Measurements from ENCODE around the gene AMBP. TPM values are rescaled to one million over a fixed set of nuclear protein-coding genes. Genes with fewer than 3 reads are reported as not detected.

Gene AMBP
- total RNA-seq, 2 donors from 2014 or later, result 1.5 to 5.7 TPM

- intact Hi-C loops (cut with DNase I), result no loop called here
- Histone ChIP-seq H3K4me1 (no peaks in the 10 kb centered on the region), H3K9ac (ENCODE audit: low read depth in 2 of 2, low read length in 2 of 2) (no peak overlapping the region), H3K4me3 (no peak overlapping the region), H3K27ac (no peak overlapping the region), H3K9me3 (no peaks in the 10 kb centered on the region), H3K36me3 (no peaks in the 10 kb centered on the region), H3K27me3 (no peaks in the 10 kb centered on the region)
- no peak for TF ChIP-seq CTCF (IDR thresholded peaks at IDR 0.05)
- DNase-seq, result no peak
Observed at GRCh38 chr9:114092336-114092735, 14.2 kb upstream of the AMBP start.

GRCh38 chr9:114091711-114092110, 13.6 kb upstream of the AMBP start:
- Histone ChIP-seq H3K9ac (ENCODE audit: low read depth in 2 of 2, low read length in 2 of 2) (no peak overlapping the region), H3K27ac (no peak overlapping the region), H3K36me3 (no peaks in the 10 kb centered on the region), H3K4me3 (no peak overlapping the region), H3K27me3 (no peaks in the 10 kb centered on the region), H3K9me3 (no peaks in the 10 kb centered on the region), H3K4me1 (no peaks in the 10 kb centered on the region)
- no peak for DNase-seq
- no peak for TF ChIP-seq CTCF (IDR thresholded peaks at IDR 0.05)
- intact Hi-C loops (cut with DNase I), result no loop called here

- no peak overlapping the region for H3K9ac ChIP-seq (ENCODE audit: low read depth in 2 of 2, low read length in 2 of 2)
- H3K4me1 ChIP-seq, result no peaks in the 10 kb centered on the region
- H3K27ac ChIP-seq, result no peak overlapping the region
- DNase-seq, result no peak
- TF ChIP-seq CTCF (IDR thresholded peaks at IDR 0.05), result no peak
- H3K4me3 ChIP-seq, result no peak overlapping the region
- no peaks in the 10 kb centered on the region for H3K9me3 ChIP-seq
- no peaks in the 10 kb centered on the region for H3K36me3 ChIP-seq
- intact Hi-C loops (cut with DNase I), result no loop called here
- no peaks in the 10 kb centered on the region for H3K27me3 ChIP-seq
Observed at GRCh38 chr9:114090798-114091197, 12.7 kb upstream of the AMBP start.

GRCh38 chr9:114089206-114089840, 11.2 kb upstream of the AMBP start:
- no peak for DNase-seq
- Histone ChIP-seq H3K9ac (ENCODE audit: low read depth in 2 of 2, low read length in 2 of 2) (no peak overlapping the region), H3K27ac (no peak overlapping the region), H3K4me3 (no peak overlapping the region), H3K9me3 (no peaks in the 10 kb centered on the region), H3K27me3 (no peaks in the 10 kb centered on the region), H3K36me3 (no peaks in the 10 kb centered on the region), H3K4me1 (no peaks in the 10 kb centered on the region)
- intact Hi-C loops (cut with DNase I), result no loop called here
- no peak for TF ChIP-seq CTCF (IDR thresholded peaks at IDR 0.05)

- no peaks in the 10 kb centered on the region for H3K4me1 ChIP-seq
- H3K36me3 ChIP-seq, result no peaks in the 10 kb centered on the region
- H3K27me3 ChIP-seq, result no peaks in the 10 kb centered on the region
- no peak for DNase-seq
- TF ChIP-seq CTCF (IDR thresholded peaks at IDR 0.05), result no peak
- H3K9ac ChIP-seq (ENCODE audit: low read depth in 2 of 2, low read length in 2 of 2), result no peak overlapping the region
- intact Hi-C loops (cut with DNase I), result no loop called here
- H3K27ac ChIP-seq, result no peak overlapping the region
- H3K9me3 ChIP-seq, result no peaks in the 10 kb centered on the region
- no peak overlapping the region for H3K4me3 ChIP-seq
Observed at GRCh38 chr9:114088571-114089170, 10.6 kb upstream of the AMBP start.

Measured in colonic mucosa (tissue), 4 donors.